RPMI7951 (cell line): Measurements from ENCODE around the gene PCDH12. TPM values are rescaled to one million over a fixed set of nuclear protein-coding genes. Genes with fewer than 3 reads are reported as not detected.

Experiments used
- DNase-seq: peaks from one replicate; pipeline ENCODE4 v3.0.0-alpha.2; 2012; ENCODE audit warnings: low read depth
- total RNA-seq: library from RNA; depleted of rRNA; stranded (reverse); fragments of >200 nt; shearing (Covaris generic); gene quantifications from 2 replicates; pipeline ENCODE4 v1.2.3, GENCODE V29; 2014; rRNA removed

PCDH12 gene
- total RNA-seq, 1 experiment from 2014 or later, result not detected

DNA sequence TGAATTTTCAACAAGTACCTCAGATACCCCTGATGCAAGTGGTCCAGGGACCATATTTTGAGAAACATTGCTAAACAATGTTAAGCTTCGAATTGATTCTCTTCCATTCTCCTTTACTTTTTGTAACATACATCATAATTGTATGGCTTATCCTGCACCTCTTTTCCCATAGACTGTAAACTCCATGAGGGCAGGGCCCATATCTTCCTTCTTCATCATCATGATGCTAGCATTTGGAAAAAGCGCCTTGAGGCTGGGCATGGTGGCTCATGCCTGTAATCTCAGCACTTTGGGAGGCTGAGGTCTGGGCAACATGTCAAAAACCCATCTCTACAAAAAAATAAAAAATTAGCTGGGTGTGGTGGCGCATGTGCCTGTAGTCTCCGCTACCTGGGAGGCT lies 48.8 kb downstream of the PCDH12 start:
- DNase-seq, result no peak

DNA sequence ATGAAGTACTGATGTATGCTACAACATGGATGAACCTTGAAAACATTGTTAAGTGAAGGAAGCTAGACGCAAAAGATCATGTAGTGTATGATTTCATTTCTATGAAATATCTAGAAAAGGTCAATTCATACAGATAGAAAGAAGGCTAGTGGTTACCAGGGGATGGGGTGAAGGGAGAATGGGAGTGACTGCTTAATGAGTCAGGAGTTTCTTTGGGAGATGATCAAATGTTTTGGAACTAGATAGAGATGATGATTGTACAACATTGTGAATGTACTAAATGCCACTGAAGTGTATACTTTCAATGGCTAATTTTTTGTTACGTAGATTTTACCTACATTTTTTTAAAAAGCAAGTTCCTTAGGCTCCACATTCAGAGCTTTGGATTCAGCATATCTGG lies 49.2 kb downstream of the PCDH12 start:
- peak; percentile 52 for DNase-seq

DNA sequence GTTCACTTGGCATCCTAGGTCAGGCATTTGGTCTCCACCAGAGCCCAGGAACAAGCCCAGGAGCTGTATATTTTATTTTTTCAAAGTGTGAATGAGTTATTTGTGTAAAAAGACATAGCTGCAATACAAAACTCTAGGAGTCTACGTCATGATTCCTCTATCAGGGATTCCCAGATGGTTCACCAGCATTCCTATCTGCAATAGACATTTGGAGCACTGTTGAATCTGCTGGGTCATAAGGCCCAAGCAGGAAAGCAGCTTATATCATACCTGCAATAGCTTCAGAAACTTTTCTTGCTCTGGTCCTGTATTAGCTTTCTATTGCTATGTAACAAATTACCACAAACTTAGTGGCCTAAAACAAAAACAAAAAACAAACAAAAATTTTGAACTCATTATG lies 51.0 kb downstream of the PCDH12 start:
- no peak for DNase-seq

DNA sequence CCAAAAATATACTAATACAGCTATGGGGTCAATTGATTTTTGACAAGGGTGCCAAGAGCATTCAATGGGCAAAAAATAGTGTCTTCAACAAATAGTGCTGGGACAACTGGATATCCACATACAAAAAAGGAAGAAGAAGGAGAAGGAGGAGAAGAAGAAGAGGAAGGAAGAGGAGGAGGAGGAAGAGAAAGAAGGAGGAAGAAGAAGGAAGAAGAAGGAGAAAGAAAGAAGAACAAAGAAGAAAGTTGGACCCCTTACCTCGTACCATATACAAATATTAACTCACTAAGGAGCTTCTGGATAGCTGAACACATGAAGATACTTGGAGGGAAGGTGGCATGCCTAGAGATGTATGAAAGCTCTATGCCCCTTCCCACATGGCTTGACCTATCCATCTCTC lies 51.5 kb downstream of the PCDH12 start:
- DNase-seq, result no peak

DNA sequence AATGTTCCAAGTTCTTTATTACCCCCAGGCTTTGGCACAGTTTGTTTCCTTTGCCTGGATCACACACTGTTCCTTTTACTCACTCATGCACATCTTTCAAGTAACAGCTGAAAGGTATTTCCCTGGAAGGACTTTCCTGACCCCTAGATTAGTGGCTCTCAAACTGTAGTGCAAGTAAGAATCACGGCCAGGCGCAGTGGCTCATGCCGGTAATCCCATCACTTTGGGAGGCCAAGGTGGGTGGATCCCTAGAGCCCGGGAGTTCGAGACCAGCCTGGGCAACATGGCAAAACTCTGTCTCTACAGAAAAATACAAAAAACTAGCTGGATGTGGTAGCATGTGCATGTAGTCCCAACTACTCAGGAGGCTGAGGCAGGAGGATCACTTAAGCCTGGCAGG lies 53.5 kb downstream of the PCDH12 start:
- DNase-seq, result no peak

DNA sequence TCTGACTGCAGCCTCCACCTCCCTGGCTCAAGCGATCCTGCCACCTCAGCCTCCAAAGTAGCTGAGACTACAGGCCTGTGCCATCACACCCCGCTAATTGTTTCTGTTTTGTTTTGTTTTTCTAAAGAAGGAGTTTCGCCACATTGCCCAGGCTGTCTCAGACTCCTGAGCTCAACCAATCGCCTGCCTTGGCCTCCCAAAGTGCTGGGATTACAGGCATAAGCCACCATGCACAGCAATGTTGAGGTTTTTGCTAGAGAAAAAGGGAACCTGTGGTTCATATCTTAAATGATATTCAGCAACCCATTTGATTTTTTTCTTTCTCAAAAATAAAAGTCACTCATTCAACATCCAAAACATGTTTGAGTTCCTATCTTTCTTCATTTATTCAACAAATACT lies 54.7 kb downstream of the PCDH12 start:
- DNase-seq, result no peak

DNA sequence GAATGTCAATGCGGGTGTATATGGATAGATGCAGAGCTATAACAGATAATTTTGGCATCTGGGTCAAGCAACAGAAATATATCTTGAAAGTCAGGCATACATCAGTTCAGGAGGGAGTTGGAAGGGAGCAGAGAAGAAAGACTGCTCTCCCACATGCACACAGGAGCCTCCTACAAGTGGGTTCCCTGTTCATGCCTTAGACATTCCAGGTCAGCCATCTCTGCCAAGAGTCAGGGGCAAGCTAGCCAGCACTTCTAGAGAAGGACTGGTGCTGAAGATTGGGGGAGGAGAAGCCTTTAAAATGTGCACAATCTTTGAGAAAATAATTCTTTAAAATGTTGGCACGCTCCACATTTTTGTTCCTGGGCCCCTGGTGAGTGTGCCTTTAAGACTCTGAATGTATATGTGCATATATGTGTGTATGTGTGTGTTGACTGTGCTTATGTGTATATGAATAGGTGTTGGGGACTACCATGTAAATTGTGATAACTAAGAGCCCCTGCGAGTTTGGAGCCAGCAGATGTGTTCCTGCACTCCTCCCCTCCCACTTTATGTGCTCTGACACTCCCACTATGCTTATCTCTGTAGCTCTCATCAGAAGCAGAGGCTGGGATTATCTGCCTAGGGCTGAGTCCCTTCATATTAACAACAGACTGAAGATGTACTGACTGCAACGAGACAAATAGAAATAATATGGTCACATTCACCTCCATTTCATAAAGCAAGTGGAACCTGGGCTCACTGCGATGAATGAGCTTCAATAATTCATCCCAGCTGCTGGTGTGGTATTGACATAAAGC lies 55.8 kb downstream of the PCDH12 start:
- DNase-seq, result no peak

DNA sequence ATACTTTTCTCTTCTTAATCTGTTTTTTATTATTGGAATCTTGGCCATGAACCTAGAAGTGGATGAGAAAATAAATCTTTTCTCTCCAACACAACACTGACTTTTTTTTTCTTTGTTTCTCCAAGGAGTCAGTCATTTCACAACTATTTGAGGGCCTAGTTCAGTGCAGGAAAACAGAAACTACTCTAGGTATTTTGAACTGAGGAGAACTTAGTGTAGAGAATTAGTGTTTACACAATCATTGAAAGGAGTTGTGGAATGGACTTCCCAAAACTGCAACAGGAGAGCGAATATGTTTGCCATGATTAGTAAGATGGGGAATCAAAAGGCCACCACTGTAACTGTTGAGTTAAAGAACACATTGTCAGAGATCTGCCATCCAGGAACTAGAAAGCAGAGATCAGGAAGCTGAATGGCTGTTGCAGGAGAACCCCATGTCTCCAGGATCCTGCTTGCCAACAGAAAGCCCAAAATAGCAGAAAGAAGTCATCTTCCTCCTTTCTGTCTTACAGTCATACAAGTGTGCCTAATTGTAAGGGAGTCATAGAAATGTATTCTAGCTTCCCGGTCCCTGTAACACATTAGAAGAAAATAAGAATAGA lies 59.5 kb downstream of the PCDH12 start:
- no peak for DNase-seq

DNA sequence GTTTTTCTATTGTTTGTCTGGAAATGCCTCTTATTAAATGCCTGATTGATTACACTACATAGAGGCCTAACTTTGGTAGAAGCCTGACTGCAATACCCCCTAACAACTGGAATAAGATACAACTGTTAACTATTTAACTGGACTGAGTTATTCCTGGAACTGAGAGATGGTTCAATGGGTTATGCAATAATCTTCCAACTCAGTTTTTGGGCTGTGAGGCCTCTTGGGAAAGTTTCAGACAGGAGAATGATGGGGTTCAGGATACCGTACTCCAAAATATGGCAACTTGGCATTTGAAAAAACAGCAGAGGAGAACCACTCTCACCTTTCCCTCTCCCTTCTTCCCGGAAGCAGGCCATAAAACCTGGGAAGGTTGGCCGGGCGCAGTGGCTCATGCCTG lies 60.6 kb downstream of the PCDH12 start:
- DNase-seq, result no peak

Other genes with a start within 250 kb of the PCDH12 start
- gene PCDH1, start 79.8 kb downstream of the PCDH12 start, total RNA-seq, result 1.6 and 2.2 TPM in 2 replicates
- 33.9 and 35.8 TPM in 2 replicates for gene DELE1, start 34.3 kb downstream of the PCDH12 start, total RNA-seq
- 65.5 and 66.9 TPM in 2 replicates for gene RNF14, start 10.9 kb upstream of the PCDH12 start, total RNA-seq
- gene GNPDA1, start 54.8 kb upstream of the PCDH12 start, total RNA-seq, result 53.5 and 70.5 TPM in 2 replicates
- 60.0 and 61.6 TPM in 2 replicates for gene NDFIP1, start 150.6 kb upstream of the PCDH12 start, total RNA-seq